Fibroblast of lung (primary cell): ENCODE data around the gene MELTF.

ENCODE experiments used
- EZH2 ChIP-seq: IDR thresholded peaks from 2 replicates; pipeline ENCODE4 v1.5.1; 2012; ENCODE audit warnings: low read length, control low read depth, mild to moderate bottlenecking; ENCODE audit errors: missing control alignments
- TF ChIP-seq, protein P1 (sequence below), 2 donors: IDR thresholded peaks in 1 of 2; conservative IDR thresholded peaks in 1 of 2; 1 replicate in 1 of 2; 2 replicates in 1 of 2; pipeline ENCODE4 v1.5.1; 2011 to 2012; ENCODE audit warnings: low read length in 2 of 2, control low read depth in 1 of 2, inconsistent platforms in 1 of 2, low read depth in 1 of 2, mild to moderate bottlenecking in 1 of 2

DNA sequence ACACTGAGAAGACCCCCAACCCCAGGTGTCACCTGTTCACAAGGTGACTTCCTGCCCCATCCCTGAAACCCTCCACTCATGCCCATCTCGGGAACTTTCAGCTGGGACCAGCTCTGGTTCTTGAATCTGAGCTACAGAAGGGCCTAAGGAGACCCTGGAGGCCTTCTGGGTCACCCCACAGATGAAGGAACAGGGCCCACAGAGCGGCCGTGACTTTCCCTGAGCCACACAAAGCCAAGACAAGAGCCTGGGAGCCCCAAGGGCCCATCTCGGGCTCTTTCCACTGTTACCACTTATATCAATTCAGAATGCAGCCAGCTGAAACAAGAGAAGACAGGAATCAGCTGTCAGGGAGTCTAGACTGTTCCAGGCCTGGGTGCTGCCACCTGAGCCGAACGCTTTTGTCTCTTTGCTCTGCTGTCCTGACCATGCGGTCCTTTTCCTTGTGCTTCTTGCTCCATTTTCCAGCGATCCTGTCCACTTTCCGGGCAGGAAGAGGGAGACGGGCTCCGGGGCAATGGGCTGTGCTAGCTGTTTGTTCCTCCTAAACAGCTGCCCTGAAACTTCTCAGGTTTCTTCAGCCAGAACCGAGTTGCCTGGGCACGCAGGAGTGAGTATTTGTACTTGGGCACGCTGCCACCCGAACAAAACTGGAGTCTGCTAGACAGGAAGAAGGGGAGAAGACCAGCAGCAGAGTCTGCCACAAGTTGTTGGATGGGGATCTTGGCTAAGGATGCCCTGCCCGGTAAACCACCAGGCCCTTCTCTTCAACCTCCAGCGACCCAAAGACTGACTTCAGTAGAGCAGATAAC is 33.0 kb downstream of the MELTF start:
- TF ChIP-seq EZH2 = no peak
- TF ChIP-seq, protein P1, sequence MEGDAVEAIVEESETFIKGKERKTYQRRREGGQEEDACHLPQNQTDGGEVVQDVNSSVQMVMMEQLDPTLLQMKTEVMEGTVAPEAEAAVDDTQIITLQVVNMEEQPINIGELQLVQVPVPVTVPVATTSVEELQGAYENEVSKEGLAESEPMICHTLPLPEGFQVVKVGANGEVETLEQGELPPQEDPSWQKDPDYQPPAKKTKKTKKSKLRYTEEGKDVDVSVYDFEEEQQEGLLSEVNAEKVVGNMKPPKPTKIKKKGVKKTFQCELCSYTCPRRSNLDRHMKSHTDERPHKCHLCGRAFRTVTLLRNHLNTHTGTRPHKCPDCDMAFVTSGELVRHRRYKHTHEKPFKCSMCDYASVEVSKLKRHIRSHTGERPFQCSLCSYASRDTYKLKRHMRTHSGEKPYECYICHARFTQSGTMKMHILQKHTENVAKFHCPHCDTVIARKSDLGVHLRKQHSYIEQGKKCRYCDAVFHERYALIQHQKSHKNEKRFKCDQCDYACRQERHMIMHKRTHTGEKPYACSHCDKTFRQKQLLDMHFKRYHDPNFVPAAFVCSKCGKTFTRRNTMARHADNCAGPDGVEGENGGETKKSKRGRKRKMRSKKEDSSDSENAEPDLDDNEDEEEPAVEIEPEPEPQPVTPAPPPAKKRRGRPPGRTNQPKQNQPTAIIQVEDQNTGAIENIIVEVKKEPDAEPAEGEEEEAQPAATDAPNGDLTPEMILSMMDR (conservative IDR thresholded peaks at IDR 0.05 in 1 of 2, IDR thresholded peaks at IDR 0.05 in 1 of 2; ENCODE audit: low read depth in 1 of 2, low read length in 2 of 2) = no peak
